ENCODE data around the gene TAF1L.

Gene TAF1L

DNA sequence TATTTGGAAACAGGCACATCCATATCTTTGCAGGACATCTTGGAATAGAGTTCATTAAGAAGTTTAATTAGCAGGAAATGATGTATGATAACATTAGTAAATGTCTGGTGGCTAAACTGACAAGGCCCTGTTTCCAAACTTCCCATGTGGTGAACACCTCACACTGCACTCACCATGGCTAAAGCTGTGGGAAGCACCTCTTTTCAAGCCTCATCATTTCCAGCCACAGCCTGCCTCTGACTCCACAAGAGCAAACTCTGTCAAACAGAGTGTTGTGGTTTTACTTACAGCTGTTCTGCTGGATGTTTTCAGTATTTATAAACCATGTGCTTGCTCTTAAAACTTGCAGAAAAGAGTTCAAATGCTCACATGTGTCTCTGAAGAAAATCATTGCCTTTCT is 47.6 kb downstream of the TAF1L start:
- no peak for DNase-seq

DNA sequence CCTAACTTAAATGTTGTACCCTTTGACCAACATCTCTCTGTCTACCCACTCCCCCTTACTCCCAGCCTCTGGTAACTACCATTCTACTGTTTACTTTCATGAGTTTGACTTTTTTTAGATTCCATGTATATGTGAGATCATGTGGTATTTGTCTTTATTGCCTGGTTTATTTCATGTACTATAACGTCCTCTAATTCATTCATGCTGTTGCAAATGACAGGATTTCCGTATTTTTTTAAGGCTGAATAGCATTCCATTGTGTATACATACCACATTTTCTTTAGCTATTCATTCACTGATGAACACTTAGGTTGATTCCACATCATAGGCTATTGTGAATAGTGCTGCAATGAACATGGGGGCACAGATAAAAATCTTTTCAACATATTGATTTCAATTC is 50.7 kb downstream of the TAF1L start:
- no peak for DNase-seq

DNA sequence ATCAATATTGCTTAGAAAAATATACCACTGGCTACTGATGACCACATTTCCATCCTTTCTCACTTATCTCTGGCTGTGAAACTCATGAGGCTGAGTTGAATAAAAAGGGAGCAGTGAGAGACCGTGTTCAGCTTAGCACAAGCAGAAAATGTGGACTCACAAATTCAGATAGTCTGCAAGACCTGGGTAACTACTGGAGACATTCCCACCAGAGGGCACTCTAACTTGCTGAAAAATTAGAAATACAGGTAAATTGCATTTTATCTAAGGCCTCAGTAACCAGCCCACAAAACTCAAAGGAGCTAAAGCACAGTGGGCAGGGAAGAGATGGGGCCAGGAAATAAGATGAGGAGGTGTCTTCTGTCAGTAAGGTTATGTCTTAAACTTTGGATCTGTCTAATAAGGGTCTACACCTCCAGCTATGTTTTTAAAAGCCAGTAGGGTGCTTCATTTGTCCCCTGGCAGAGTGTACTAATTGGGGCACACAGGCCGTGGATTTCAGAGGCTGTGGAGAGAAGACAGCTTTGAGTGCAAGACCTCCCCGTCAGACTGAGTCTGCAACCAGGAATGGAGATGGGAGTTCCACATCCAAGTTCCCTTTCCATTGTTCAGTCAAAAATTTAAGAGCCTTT is 53.8 kb downstream of the TAF1L start:
- peak in 1 of 14 donors; percentile 3 for DNase-seq

DNA sequence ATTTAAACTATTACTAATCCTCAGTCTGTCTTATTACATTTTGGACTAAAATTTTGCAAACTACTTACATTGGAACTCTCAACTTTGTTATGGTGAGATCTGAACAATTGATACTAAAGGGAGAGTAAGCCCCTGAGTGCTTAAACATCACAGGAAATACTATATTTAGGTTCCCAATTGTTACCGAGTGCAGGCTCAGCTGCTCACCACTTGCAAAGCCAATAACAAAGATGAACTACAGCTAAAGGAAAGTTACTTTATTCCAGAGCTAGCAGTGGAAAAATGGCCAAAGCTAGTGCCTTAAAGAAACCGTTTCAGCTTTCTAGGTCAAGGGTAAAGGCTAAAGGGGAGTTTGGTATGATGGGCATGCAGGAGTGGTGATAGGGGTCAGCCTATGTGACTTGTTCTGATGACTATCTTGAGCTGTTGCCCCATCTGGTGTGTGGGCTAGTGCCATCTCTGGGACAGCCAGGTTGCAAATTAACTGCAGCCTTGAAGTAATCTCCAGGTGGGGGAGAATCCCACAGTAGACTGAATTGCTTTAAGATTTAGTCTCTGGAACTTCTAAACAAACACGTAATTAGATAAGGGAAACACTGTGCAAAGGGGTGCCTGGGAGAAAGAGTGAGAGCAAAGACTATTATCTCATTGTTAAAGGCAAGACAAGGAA is 54.7 kb downstream of the TAF1L start:
- no peak for DNase-seq

DNA sequence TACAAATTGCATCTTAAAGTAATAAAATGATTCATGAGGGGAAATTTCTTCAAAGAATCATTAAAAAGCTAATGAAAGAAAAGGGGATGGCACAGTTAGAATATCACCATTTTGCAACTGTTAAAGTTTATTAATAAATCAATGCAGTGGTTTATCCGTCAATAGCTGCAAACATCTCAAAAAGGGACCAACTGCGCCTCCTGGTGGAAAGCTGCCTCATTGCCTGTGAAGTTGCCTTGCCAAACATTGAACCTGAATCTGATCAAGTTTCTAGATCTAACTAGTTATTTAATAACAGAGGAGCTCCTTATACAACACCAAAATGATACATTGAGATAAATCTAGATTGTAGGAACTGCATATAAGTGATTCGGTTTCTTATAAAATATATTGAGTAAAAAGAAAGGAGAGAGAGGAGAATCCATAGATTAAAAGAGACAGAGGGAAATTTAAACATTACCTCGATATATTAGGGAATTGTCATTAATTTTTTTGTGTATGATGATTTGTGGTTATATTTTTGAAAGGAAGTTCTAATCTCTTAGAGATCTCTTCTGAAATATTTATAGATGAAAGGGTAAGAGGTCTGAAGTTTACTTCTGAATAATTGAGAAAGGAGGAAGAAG is 55.6 kb downstream of the TAF1L start:
- peak in 8 of 14 donors; percentile 2 to 30 (median 18) for DNase-seq
